AG10803 (cell line): ENCODE data around the gene AP1M2.
A peak's percentile ranks its signal among the peaks of the same experiment; 100 is the strongest.
"Not testable (repeated sequence)": the region's sequence is repeated elsewhere in the genome, so short reads cannot be mapped to it uniquely, and the experiment has no call there.

Experiments
- DNase-seq: peaks from one replicate; pipeline ENCODE4 v3.0.0; 2010; ENCODE audit warnings: low read depth
- H3K4me3 ChIP-seq: 2 replicates; pipeline ENCODE4 v1.5.1; 2011; ENCODE audit warnings: mild to moderate bottlenecking, low read length, control low read depth
- CTCF ChIP-seq: conservative IDR thresholded peaks from 2 replicates; pipeline ENCODE4 v1.5.1; 2011; ENCODE audit warnings: mild to moderate bottlenecking, low read length, control low read depth, inconsistent platforms

The AP1M2 gene

GRCh38 chr19:10546817-10547216 is 40.3 kb downstream of the AP1M2 start:
- no peak for DNase-seq
- no peak for TF ChIP-seq CTCF
- no peak overlapping the region for H3K4me3 ChIP-seq

- DNase-seq: no peak
- TF ChIP-seq CTCF: no peak
- peak overlapping the region; percentile 82 for H3K4me3 ChIP-seq
Measured at GRCh38 chr19:10544753-10545251, 42.3 kb downstream of the AP1M2 start.

- H3K4me3 ChIP-seq: peak overlapping the region; percentile 82
- TF ChIP-seq CTCF: no peak
- DNase-seq: no peak
Measured at GRCh38 chr19:10544242-10544752, 42.8 kb downstream of the AP1M2 start.

GRCh38 chr19:10543420-10544241 is 43.5 kb downstream of the AP1M2 start, which contains the start of gene ATG4D:
Gene ATG4D (plus strand): TSS chr19:10543904. CDS start chr19:10544091, 187 bp downstream.
- peak; percentile 60 for DNase-seq
- no peak for TF ChIP-seq CTCF
- peak within 1 kb of the TSS; percentile 82 for H3K4me3 ChIP-seq

GRCh38 chr19:10543059-10543419 is 44.1 kb downstream of the AP1M2 start:
- peak overlapping the region; percentile 82 for H3K4me3 ChIP-seq
- no peak for DNase-seq
- no peak for TF ChIP-seq CTCF

GRCh38 chr19:10539016-10539415 is 48.1 kb downstream of the AP1M2 start:
- not testable (repeated sequence) for DNase-seq, H3K4me3 ChIP-seq

- DNase-seq: no peak
- TF ChIP-seq CTCF: no peak
- no peak overlapping the region for H3K4me3 ChIP-seq
Measured at GRCh38 chr19:10538204-10538983, 48.7 kb downstream of the AP1M2 start.
